SHP77 (cell line): ENCODE results near the gene C1orf21.

Experiments
- DNase-seq, 2 experiments: peaks; one replicate each; lab custom pipeline; 2025; lab: John Stamatoyannopoulos, UW

C1orf21 gene

DNA sequence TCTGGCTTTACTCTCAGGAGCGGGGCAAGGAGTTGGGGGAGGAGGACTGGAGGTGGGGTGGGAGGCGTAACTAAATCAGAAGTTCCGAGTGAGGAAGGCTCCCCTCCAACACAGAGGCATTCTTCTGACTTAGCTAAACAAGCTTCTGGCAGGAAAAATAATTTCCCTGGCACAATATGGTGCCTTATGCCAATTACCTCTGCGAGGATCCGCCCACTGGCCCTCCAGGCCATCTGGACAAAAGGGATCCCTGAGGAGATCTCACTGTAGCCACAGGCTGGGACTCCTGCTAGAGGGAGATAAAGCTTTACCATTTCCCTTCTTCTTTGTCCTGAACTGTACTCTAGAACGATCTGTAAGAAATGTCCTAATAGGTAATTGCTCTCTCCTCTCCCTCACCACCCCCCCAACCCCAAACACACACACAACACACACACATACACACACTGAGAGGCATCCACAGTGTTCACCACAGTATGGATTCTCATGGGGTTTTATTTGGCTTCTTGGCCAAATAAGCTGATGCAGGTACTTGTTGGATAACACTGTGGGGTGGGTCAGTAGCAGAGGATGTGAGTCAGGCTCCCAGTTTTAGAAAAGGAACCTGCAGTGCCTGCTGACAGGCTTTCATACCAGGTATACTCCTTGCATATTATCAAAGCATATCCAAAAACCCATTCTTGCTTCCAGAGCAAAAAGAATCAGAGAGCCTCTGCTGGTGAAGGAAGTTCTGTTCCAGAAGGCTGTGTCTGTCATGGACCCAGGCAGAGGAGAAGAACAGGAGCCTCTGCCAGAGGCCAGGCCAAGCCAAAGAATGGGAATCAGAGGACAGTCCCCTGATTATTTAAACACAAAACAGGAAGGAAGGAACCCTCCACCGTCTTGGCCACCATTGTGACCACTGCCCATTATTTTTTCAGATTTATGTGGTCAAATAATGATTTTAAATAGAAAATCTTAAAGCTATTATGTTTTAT lies 169.1 kb downstream of the C1orf21 start:
- DNase-seq = no peak

DNA sequence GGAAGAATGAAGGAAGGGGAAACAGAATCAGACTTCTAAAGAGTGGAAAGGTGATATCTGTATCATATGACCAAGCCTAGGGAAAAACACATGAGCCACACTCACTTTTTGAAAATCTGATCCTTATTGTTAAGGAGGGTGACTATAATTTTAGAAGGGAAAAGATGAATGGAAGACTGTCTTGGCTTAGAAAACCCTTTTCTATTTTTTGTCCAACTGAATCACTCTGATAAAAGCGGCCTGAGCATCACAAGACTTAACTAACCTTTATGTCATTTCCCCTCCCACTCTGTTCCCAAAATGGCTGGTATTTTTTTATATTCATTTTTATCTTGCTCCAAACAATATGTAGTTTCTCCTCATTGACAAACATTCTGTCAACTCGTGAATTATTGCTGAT lies 169.8 kb downstream of the C1orf21 start:
- no peak for DNase-seq

DNA sequence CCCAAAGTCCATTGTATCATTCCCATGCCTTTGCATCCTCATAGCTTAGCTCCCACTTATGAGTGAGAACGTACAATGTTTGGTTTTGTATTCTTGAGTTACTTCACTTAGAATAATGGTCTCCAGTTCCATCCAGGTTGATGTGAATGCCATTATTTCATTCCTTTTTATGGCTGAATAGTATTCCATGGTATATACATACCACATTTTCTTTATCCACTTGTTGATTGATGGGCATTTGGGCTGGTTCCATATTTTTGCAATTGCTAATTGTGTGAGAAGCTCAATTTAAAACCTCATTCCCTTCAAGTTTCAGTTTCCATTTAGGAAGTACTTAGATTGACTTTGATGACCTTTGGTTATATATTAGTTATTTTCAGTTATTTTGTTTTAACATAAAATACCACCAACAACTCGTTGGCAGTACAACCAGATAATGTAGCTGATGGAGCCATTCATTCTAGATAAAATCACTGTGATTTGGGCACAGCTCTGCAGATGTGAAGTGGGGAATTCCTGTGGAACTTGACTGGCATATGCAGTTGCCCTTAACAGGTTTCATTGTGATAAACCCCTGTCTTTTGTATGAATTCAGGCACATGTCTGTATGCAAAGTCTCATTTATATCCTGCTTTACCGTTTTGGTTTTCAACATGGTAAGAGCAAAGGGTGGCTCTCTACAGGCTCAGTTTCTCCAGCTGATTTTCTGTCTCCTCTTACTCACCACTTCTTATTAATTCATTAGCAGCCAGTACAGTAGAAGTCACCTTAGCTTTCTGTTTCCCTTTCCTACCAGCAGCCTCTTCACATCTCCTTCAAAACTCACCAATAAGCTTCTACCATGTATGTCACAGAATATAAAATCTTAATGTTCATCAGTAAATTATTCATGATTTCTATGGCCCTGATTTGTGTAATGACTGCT lies 170.9 kb downstream of the C1orf21 start:
- no peak for DNase-seq

DNA sequence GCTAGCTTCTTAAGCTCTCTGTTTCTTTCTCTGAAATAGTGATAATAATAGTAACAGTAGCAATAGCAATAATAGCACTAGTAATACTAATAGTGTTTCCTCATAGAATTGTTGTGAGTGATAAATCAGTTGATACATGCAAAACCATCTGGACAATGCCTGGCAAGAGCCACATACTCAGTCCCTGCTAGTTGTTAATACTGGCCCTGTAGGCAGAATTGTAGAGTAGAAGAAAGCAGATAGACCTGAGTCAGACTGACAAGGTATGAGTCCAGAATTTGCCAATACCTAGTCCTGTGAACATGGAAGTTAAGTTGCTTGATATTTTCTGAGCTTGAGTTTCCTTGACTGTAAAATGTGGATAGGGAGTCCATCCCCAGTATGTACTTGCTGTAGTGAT lies 171.9 kb downstream of the C1orf21 start:
- no peak for DNase-seq

DNA sequence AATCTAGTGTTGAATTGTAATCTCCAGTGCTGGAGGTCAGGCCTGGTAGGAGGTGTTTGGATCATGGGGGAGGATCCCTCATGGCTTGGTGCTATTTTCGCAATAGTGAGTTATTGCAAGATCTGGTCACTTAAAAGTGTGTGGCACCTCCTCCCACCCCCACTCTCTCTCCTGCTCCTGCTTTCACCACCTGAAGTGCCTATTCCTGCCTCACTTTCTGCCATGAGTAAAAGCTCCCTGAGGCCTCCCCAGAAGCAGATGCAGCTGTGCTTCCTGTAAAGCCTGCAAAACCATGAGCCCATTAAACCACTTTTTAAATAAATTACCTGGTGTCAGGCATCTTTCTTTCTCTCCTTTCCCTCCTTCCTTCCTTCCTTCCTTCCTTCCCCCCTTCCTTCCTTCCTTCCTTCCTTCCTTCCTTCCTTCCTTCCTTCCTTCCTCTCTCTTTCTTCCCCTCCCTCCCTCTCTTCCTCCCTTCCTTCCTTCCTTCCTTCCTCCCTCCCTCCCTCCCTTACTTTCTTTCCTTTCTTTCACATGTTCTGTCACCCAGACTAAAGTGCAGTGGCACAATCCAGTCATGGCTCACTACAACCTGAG lies 172.4 kb downstream of the C1orf21 start:
- DNase-seq = no peak

DNA sequence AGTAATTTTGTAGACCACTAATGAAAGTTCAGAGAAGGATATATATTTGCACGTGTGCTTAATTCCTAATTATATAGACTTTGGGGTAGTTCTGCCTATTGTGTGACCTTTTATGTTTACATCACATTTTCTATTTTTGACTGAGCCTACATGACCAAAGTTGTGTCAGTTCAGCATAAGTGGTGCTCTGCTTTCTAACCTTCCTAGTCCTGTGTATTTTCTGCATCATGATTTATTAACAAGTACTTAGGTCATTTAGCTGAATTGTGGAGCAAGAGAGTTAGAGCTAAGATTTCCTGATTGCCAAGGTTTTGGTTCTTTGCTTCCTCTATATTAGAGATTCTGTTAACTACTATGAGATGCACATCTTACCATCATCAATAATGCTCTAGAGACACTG lies 176.0 kb downstream of the C1orf21 start:
- DNase-seq = no peak

DNA sequence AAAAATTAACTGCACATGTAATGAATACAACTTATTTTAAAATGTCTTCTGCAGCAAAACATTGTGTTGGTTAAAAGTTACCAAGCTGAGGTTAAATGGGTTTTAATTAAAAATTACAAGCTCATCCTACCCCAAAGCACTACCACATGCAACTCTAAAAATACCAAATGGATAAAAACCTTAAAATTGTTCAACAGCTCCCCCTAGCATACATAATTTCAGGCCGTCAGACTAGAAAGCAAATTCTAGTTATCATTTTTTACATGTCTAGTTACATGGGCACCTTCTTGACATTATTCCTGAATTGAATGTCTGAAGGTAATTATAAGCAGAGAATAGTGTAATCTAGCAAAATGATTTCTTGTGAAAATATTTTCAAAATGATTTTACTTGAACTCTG lies 176.5 kb downstream of the C1orf21 start:
- no peak for DNase-seq

DNA sequence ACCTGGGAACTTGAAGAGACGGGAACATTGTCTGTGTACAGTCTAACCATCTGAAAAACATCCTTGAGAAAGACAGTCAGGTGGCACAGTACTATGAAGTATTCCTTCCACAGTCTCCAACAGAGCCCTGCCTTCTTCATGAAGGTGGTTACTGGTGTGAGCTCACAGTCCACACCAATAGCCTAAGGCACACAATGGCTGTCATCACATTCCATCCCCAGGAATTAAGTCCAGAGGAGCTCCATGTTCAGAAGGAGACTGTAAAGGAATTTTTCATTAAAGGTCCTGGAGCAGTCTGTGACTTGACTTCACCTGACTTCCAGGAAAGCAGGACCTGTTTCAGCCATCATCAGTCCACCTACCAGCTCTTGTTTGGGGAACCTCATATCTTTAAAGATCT lies 180.2 kb downstream of the C1orf21 start:
- no peak for DNase-seq

DNA sequence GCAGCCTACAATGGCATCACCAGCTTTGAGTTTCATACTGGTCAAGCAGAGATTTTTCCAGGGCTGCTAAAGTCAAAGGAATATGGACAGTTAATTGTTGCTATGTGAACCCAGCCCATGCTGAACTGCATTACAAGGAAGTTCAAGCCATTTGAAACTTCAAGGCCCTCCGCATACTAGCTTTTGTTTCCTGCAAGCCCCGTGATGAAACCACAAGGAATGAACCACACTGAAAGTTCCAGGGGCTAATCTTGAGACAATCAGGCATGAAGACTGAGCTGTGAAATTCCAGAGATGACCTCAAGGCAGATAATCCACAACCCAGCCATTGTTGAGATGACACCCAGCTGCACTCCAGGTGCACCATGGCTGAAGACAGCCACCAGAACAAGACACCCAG lies 180.8 kb downstream of the C1orf21 start:
- no peak for DNase-seq

DNA sequence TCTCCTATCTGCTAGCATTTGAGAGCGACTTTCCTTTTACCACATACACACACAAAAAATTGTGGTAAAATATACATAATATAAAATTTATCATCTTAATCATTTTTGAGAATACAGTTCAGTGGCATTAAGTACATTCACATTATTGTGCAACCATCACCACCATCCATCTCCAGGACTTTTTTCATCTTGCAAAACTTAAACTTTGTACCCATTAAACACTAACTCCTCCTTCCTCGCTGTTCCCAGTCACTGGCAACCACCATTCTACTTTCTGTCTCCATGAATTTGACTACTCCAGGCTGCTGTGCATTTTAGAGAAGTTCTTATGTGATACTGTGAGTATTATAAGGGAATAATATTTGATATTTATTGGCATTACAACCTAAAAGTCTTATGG lies 181.3 kb downstream of the C1orf21 start:
- DNase-seq = no peak

DNA sequence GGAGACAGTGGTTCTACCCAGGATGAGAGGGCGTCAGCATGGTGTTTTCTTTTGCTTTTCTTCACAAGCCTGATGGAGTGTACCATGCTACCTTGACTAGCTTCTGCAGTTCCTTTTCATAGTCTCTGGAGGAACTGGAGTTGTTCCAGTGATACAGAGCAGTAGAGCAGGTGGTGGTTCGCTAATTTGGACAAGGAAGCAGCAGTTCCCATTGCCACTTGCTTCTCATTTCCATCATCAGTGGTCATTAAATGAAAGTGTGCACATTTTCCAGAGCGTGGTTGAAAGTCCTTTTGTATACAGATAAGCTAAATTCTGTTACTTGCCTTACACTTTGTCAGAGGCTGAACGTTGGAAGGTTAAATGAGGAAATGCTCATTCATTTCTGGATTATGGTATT lies 182.3 kb downstream of the C1orf21 start:
- DNase-seq = no peak

DNA sequence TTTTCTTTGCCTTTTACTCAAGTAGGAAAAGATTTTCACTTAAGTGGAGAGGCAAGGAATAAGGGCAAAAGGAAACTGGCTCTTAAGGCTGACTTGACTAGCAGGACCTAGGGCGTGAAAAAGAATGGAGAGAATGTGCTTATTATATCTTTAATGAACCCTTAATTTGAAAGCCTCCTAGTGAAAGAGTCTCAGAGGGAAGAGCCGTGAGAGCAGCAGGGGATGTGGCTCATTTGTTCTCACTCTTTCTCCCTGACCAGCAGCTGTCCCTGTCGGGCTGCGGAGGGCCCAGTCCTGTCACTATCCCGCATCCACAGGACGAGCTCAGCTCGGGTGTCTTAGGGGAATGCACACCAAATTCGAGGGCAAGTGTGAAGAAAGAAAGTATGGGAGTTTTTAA lies 187.8 kb downstream of the C1orf21 start:
- DNase-seq = no peak

DNA sequence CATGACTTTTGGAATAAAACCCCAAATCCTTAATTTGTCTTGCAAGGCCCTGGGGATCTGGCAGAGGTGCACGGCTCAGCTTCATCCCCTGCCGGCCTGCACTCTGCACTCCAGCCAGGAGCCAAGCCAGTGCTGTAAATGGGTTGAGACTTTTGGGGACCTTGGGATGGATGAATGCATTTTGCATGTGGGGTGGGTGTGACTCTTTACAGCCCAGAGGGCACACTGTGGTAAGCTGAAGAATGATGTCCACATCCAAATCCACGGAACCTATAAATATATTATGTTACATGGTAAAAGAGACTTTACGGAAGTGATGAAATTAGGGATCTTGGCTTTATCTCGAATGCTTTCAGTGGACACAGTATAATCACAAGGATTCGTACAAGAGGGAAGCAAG lies 190.0 kb downstream of the C1orf21 start:
- no peak for DNase-seq

DNA sequence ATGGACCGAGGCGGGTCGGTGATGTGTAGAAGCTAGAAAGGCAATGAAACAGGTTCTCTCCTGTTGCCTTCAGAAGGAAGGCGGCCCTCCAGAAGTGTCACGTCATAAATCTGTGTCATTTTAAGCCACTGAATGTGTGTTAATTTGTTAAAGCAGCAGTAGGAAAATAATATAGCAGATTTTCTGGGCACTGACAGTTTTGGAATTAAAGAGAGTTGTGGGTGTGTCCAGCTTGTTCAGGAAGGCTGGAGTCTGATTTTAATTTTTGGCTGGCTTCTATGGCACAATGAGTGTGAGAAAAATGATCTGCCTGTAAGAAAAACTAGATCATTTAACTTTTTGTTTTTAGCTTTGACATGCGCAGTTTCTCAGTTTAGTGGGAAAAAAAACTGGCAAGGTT lies 190.5 kb downstream of the C1orf21 start:
- no peak for DNase-seq

DNA sequence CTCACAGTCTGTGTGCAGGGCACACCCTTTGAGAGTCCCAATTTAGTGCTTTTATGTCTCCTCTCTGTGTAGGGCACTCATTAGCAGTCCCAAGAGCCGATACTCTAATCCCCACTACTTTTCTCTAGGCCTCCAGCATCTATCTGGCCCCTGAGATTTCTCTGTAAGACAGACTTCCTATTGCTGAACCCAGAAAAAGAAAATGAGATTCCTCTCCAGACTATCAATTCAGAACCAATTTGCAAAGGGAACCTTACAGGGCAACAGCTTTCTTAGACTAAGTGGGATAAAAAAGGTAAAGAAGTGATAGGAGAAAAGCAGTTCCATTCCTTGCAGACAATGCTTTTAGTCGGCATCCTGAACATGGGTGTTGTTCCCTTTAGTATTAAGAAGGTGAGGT lies 195.6 kb downstream of the C1orf21 start:
- DNase-seq = no peak

DNA sequence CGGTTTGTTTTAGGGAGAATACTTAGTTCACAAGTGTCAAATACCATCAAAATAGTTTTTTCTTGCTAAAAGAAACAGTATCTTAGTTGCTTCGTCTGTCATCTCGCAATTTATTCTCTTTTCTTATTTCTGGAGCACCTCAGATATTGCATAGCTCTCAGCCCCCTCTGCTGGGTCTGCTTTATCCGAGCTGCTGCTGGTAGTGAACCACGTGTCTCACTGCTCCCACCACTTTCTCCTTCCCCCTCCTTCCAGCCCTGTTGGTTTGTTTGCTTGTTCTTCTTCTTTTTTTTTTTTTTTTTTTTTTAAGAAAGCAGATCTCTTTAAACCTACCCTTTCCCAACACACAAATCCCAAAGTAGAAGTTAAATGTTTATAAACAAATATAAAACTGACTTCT lies 197.0 kb downstream of the C1orf21 start:
- no peak for DNase-seq

DNA sequence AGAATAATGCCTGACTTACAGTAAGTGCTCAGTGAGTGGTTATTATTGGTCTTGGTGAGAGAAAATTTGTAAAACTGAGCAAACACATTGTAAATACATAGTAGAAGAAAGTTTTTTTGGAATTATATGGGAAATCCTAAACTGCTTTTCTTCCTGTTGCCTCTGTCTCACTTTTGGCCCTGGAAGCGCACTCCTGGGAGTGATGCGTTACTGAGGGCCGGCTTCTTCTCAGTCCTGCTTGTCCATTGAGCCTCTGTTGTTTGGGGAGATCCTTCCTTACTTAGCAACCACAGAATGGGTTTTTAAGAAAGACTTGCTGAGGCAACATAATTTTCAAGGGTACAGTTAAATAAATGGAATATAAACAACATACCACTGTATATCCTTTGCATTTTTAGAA lies 201.9 kb downstream of the C1orf21 start:
- no peak for DNase-seq

DNA sequence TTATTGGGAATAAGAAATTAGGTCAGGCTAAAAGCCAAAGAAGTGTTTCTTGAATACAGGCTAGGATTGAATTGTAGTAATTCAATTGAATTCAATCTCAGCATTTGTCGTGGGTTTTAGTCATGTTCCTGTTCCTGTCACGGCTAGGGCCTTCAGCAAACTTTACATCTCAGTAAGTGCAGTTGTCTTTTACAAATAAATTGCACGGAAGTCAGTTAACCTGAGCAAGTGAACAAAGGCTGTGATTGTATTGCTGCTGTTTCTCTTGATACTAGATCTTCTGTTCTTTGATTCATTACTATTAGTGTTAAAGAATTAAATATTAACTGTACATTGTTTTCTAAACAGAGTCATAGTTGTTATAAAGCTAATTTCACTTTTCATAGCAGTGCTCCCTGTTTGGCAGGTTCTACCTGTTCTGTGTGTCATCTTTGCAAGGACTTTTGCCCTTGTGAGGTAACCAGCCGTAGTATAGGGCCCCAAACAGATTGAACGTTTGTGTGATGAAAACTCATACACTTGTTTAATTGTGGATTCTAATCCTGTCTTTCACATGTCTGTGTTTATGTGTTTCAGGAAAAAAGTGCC lies 203.4 kb downstream of the C1orf21 start:
- no peak for DNase-seq

DNA sequence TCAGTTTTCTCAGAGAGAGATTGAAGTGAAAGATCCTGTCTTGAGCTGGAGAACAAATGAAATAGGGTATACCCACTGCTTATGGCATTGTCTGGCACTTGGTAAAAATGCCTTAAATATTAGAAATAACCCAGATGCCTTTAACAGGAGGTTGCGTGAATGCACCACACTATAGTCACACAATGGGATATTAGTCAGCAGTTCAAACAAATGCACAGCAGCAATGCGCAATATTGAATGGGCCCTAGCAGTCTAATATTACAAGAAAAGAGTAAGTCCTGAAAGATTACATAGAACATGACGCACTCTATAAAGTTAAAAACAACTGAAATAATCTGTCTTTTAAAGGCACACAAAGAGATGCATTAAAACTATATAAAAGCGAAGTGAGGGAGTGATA lies 206.8 kb downstream of the C1orf21 start:
- no peak for DNase-seq

DNA sequence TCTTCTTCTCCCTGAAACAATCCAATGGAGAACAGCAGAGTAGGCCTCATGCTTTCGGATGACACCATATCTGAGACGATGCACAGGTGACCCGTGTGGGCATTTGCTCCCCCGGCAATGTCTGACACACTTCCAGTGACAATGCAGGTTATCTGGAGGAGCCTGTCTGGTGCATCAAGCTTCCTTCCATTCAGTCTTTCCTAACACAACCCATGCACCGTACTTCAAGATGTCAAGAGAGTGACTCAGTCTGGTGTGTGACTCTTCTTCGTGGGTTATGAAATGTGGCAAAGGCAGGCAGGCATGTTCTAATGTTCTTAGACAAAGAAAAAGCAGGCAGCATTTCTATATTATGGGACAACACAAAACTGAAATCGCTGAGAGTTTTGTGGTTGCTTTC lies 208.8 kb downstream of the C1orf21 start:
- DNase-seq = no peak

DNA sequence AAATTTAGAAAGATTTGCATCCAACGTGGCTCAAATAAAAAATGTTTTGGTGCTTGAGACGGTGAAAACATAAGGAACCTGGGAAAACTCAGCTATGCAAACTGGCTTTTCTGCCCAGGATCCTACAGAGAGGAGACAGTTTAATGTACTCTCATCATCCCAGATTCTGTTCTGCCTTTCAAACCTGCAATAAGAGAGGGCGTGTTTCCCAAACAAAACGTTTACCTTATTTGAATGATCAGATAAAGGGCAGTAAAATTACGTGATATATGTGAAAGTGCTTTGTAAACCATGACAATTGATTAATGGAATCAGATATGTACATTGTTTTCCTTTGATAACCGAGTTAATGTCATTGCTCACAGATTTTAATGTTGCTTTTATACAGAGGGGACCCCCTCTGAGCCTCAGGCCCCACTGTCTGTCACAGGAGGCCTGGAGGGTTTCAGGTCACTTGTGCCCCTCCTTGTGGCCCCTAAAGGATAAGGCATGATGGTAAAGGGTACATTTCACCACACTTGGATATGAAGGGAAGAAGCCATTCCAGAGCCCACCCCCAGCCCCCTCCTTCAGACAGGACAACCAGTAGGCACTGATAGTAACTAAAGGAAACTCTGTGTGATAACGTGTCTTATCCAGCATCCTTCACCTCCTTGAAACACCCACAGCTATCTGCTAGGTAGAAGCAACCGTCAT lies 210.3 kb downstream of the C1orf21 start:
- DNase-seq = no peak
